ENCODE measurements around the gene RGCC. TPM values are rescaled to one million over a fixed set of nuclear protein-coding genes. Genes with fewer than 3 reads are reported as not detected.
A peak's percentile ranks its signal among the peaks of the same experiment; 100 is the strongest.
"Not testable (repeated sequence)": the region's sequence is repeated elsewhere in the genome, so short reads cannot be mapped to it uniquely, and the experiment has no call there.

The RGCC gene
- polyA plus RNA-seq, 4 donors, result 2.2 to 10.8 (median 7.2) TPM

DNA sequence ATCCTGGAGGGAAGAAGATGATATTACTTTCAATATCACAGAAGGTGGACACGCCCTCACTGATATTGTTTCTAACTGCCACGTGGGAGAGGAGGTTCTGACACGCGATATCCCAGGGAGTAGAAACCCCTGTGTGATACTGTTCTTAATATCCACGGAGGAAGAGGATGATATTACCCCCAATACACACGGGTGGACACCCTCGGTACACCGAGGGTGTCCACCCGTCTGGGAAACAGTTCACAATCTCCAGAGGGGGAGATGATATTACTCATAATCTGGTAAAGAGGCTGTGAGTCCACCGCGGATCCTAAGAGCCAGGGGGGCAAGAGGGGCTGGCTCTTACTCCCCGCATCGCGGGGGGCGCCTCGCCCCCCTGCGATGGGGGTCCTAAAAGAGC lies 29.7 kb upstream of the RGCC start:
- Histone ChIP-seq H3K27ac (ENCODE audit: low read depth in 1 of 3, low read length in 2 of 3) (no peak overlapping the region), H3K27me3 (ENCODE audit: control insufficient read depth in 3 of 3, insufficient read depth in 3 of 3, low read length in 3 of 3) (peaks cover 0 to 11% (median 4%) of the 10 kb centered on the region in 3 donors), H3K4me1 (ENCODE audit: control insufficient read depth in 3 of 3, insufficient read depth in 2 of 3, low read depth in 1 of 3, low read length in 2 of 3) (no peaks in the 10 kb centered on the region), H3K36me3 (ENCODE audit: control insufficient read depth in 3 of 3, insufficient read depth in 2 of 3, low read depth in 1 of 3, low read length in 3 of 3) (no peaks in the 10 kb centered on the region), H3K4me3 (ENCODE audit: low read depth in 1 of 3, low read length in 3 of 3) (no peak overlapping the region), H3K9me3 (ENCODE audit: control insufficient read depth in 2 of 2, insufficient read depth in 1 of 2, low read depth in 1 of 2, low read length in 1 of 2) (peaks cover 0 to 11% of the 10 kb centered on the region in 2 donors)
- 31 to 53% (median 53%) methylated on average over 12 to 17 of the region's 17 CpGs for WGBS, 3 donors
- FAIRE-seq, result no peak
- no peak for DNase-seq

DNA sequence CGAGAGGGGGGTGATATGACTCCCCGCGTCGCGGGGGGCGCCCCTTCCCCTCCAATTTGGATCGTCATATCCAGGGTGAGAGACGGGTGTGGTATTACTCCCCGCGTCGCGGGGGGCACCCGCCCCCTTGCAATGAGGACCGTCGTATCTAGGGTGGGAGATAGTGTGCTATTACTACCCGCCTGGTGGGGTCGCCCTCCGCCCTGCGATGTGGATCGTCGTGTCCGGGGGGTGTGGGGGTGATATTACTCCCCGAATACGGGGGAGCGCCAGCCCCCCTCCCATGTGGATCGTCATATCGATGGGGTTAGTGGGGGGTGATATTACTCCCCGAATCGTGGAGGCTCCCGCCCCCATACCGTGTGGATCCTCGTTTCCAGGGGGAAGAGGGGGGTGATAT lies 29.2 kb upstream of the RGCC start:
- Histone ChIP-seq H3K4me3 (ENCODE audit: low read depth in 1 of 3, low read length in 3 of 3) (no peak overlapping the region), H3K9me3 (ENCODE audit: control insufficient read depth in 2 of 2, insufficient read depth in 1 of 2, low read depth in 1 of 2, low read length in 1 of 2) (peaks cover 0 to 11% of the 10 kb centered on the region in 2 donors), H3K27ac (ENCODE audit: low read depth in 1 of 3, low read length in 2 of 3) (no peak overlapping the region), H3K36me3 (ENCODE audit: control insufficient read depth in 3 of 3, insufficient read depth in 2 of 3, low read depth in 1 of 3, low read length in 3 of 3) (no peaks in the 10 kb centered on the region), H3K27me3 (ENCODE audit: control insufficient read depth in 3 of 3, insufficient read depth in 3 of 3, low read length in 3 of 3) (peaks cover 0 to 11% (median 4%) of the 10 kb centered on the region in 3 donors), H3K4me1 (ENCODE audit: control insufficient read depth in 3 of 3, insufficient read depth in 2 of 3, low read depth in 1 of 3, low read length in 2 of 3) (no peaks in the 10 kb centered on the region)
- FAIRE-seq (no peak), DNase-seq (no peak)
- WGBS, 3 donors, result 14 to 41% (median 36%) methylated on average over 32 of the region's 32 CpGs

DNA sequence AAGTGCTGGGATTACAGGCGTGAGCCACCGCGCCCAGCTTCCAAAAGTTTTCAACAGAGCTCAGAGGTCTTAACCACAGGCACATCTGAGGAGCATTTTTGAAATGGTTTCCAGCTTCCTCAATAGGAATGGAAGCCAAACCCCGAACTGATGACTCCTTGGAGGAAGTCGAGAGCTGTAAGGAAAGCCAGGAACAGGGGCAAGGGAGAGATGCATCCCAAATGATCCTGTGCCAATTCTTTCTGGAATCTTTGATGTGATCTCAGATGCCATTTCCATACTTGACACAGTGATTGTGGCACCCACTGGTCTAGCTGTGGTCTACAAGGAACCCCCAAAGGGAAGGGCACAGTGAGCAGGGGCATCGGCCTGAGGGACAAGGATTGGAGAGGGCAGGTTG lies 23.3 kb upstream of the RGCC start:
- H3K27me3 ChIP-seq (ENCODE audit: control insufficient read depth in 3 of 3, insufficient read depth in 3 of 3, low read length in 3 of 3); H3K4me3 ChIP-seq (ENCODE audit: low read depth in 1 of 3, low read length in 3 of 3); DNase-seq; H3K9me3 ChIP-seq (ENCODE audit: control insufficient read depth in 2 of 2, insufficient read depth in 1 of 2, low read depth in 1 of 2, low read length in 1 of 2); H3K27ac ChIP-seq (ENCODE audit: low read depth in 1 of 3, low read length in 2 of 3); FAIRE-seq; H3K4me1 ChIP-seq (ENCODE audit: control insufficient read depth in 3 of 3, insufficient read depth in 2 of 3, low read depth in 1 of 3, low read length in 2 of 3); H3K36me3 ChIP-seq (ENCODE audit: control insufficient read depth in 3 of 3, insufficient read depth in 2 of 3, low read depth in 1 of 3, low read length in 3 of 3): not testable (repeated sequence)
- 84 to 87% (median 87%) methylated on average over 4 to 6 of the region's 6 CpGs for WGBS, 3 donors

DNA sequence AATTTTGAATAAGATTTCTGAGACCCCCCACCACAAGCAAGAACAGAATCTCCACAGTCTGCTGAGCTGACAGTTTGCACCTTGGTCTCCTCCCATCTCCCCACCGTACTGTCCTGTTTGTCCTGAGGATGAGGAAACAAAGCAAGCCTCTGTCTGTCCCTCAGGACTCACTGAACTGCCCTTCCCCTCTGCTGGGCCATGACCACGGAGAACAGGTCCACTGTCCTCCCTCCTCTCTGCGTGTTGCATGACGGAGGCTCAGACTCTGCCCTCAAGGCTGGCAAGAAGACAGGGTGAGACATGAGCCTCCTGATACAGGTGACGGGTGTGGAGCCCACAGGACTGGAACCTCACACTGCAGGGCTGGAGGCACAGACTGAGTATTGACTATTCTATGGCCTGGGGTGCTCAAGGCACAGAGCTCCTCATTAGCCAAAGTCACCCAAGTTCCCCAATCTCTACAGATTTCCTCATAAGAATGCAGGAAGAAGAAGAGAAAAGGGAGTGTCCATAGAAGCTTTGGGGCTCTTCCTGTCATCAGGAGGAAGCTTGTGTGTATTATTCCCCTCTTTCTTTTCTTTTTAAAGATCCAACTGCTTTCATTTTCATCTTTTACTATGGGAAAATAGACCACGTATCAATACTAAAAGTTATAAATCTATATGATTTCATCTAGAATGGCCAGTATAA lies 22.4 kb upstream of the RGCC start:
- Histone ChIP-seq H3K27ac (ENCODE audit: low read depth in 1 of 3, low read length in 2 of 3) (no peak overlapping the region), H3K4me1 (ENCODE audit: control insufficient read depth in 3 of 3, insufficient read depth in 2 of 3, low read depth in 1 of 3, low read length in 2 of 3) (no peaks in the 10 kb centered on the region), H3K9me3 (ENCODE audit: control insufficient read depth in 2 of 2, insufficient read depth in 1 of 2, low read depth in 1 of 2, low read length in 1 of 2) (no peaks in the 10 kb centered on the region), H3K36me3 (ENCODE audit: control insufficient read depth in 3 of 3, insufficient read depth in 2 of 3, low read depth in 1 of 3, low read length in 3 of 3) (no peaks in the 10 kb centered on the region), H3K4me3 (ENCODE audit: low read depth in 1 of 3, low read length in 3 of 3) (no peak overlapping the region), H3K27me3 (ENCODE audit: control insufficient read depth in 3 of 3, insufficient read depth in 3 of 3, low read length in 3 of 3) (no peaks in the 10 kb centered on the region)
- no peak for FAIRE-seq
- WGBS, 3 donors, result 60 to 72% (median 66%) methylated on average over 6 of the region's 6 CpGs
- no peak for DNase-seq

DNA sequence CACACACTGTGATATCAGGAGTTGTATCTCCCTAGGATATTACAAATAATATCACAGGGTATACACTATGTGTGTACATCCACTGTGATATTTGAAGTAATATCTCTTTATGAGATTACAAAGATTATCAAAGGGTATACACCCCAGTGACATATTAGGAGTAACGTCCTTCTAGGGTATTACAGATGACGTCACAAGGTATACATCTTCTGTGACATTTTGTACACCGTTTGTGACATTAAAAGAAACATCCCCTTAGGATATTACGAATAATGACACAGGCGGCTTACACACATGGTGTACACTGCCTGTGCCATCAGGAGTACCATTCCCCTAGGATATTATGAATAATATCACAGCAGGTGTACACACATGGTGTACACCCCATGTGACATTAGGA lies 13.4 kb upstream of the RGCC start:
- no peak overlapping the region for H3K27ac ChIP-seq (ENCODE audit: low read depth in 1 of 3, low read length in 2 of 3)
- no peaks in the 10 kb centered on the region for H3K9me3 ChIP-seq (ENCODE audit: control insufficient read depth in 2 of 2, insufficient read depth in 1 of 2, low read depth in 1 of 2, low read length in 1 of 2)
- H3K27me3 ChIP-seq (ENCODE audit: control insufficient read depth in 3 of 3, insufficient read depth in 3 of 3, low read length in 3 of 3), result no peaks in the 10 kb centered on the region
- no peak for DNase-seq
- H3K4me3 ChIP-seq (ENCODE audit: low read depth in 1 of 3, low read length in 3 of 3), result no peak overlapping the region
- 83 to 90% (median 87%) methylated on average over 5 of the region's 5 CpGs for WGBS, 3 donors
- FAIRE-seq, result no peak
- H3K4me1 ChIP-seq (ENCODE audit: control insufficient read depth in 3 of 3, insufficient read depth in 2 of 3, low read depth in 1 of 3, low read length in 2 of 3), result no peaks in the 10 kb centered on the region
- H3K36me3 ChIP-seq (ENCODE audit: control insufficient read depth in 3 of 3, insufficient read depth in 2 of 3, low read depth in 1 of 3, low read length in 3 of 3), result no peaks in the 10 kb centered on the region

DNA sequence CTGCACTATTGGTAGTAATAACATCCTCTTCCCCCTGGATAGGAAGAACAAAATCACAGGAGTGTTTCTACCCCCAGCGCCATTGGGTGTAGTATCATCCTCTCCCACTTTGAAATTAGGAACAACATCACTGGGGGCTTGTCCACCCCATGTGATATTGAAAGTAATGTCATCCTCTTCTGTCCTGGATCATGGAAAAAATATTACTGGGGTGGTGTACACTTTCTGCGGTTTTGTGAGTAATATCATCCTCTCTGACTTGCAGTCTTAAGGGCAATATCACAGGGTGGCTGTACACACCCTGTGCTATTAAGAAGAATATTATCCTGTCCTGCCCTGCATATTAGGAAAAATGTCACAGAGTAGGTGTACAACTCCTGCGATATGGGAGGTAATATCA lies 4.9 kb upstream of the RGCC start:
- Histone ChIP-seq H3K27ac (ENCODE audit: low read depth in 1 of 3, low read length in 2 of 3) (no peak overlapping the region), H3K36me3 (ENCODE audit: control insufficient read depth in 3 of 3, insufficient read depth in 2 of 3, low read depth in 1 of 3, low read length in 3 of 3) (no peaks in the 10 kb centered on the region), H3K4me3 (ENCODE audit: low read depth in 1 of 3, low read length in 3 of 3) (no peak overlapping the region), H3K4me1 (ENCODE audit: control insufficient read depth in 3 of 3, insufficient read depth in 2 of 3, low read depth in 1 of 3, low read length in 2 of 3) (peaks cover 0 to 3% (median 0%) of the 10 kb centered on the region in 3 donors), H3K9me3 (ENCODE audit: control insufficient read depth in 2 of 2, insufficient read depth in 1 of 2, low read depth in 1 of 2, low read length in 1 of 2) (no peaks in the 10 kb centered on the region), H3K27me3 (ENCODE audit: control insufficient read depth in 3 of 3, insufficient read depth in 3 of 3, low read length in 3 of 3) (peaks cover 0 to 19% (median 4%) of the 10 kb centered on the region in 3 donors)
- DNase-seq (no peak), FAIRE-seq (no peak)
- 72 to 86% (median 77%) methylated on average over 3 of the region's 3 CpGs for WGBS, 3 donors

DNA sequence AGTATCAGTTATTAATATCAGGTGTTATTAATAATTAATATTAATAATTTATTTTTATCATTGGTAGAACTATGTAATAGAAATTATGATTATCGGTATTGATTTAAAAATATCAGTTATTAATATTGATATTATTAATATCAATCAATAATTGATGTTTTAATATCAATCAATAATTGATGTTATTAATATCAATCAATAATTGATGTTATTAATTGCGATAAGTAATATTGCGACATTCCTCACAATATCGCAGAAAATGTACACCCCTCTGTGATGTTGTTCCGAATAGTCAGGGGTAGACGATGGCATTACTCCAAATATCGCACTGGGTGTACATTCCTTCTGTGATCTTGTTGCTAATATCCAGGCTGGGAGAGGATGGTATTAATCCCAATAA lies 3.7 kb upstream of the RGCC start:
- peak; percentile 41 for FAIRE-seq
- H3K36me3 ChIP-seq (ENCODE audit: control insufficient read depth in 3 of 3, insufficient read depth in 2 of 3, low read depth in 1 of 3, low read length in 3 of 3), result no peaks in the 10 kb centered on the region
- H3K27me3 ChIP-seq (ENCODE audit: control insufficient read depth in 3 of 3, insufficient read depth in 3 of 3, low read length in 3 of 3), result peaks cover 0 to 30% (median 4%) of the 10 kb centered on the region in 3 donors
- no peak overlapping the region for H3K27ac ChIP-seq (ENCODE audit: low read depth in 1 of 3, low read length in 2 of 3)
- H3K9me3 ChIP-seq (ENCODE audit: control insufficient read depth in 2 of 2, insufficient read depth in 1 of 2, low read depth in 1 of 2, low read length in 1 of 2), result no peaks in the 10 kb centered on the region
- peaks cover 0 to 6% (median under 1%) of the 10 kb centered on the region in 3 donors for H3K4me1 ChIP-seq (ENCODE audit: control insufficient read depth in 3 of 3, insufficient read depth in 2 of 3, low read depth in 1 of 3, low read length in 2 of 3)
- WGBS, 3 donors, result 92 to 95% (median 93%) methylated on average over 7 of the region's 7 CpGs
- no peak overlapping the region for H3K4me3 ChIP-seq (ENCODE audit: low read depth in 1 of 3, low read length in 3 of 3)
- DNase-seq, result no peak

DNA sequence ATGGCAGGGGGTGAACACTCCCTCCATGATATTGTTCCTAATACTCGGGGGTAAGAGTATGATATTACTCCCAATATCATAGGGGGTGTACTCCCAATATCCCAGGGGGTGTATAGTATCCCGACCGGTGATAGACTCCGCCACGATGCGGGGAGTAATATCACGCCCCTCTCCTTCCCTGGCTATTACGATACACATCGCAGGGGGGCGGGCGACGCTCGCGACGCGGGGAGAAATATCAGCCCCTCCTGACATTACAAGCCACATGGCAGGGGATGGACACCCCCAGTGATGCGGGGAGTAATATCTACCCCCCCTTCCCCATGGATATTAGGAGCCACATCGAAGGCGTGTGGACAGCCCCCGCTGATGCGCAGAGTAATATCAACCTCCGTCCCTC lies 3.2 kb upstream of the RGCC start:
- WGBS, 3 donors, result 95% methylated on average over 22 of the region's 22 CpGs
- H3K9me3 ChIP-seq (ENCODE audit: control insufficient read depth in 2 of 2, insufficient read depth in 1 of 2, low read depth in 1 of 2, low read length in 1 of 2), result no peaks in the 10 kb centered on the region
- no peak overlapping the region for H3K27ac ChIP-seq (ENCODE audit: low read depth in 1 of 3, low read length in 2 of 3)
- FAIRE-seq (no peak), DNase-seq (no peak)
- peaks cover 0 to 8% (median 2%) of the 10 kb centered on the region in 3 donors for H3K4me1 ChIP-seq (ENCODE audit: control insufficient read depth in 3 of 3, insufficient read depth in 2 of 3, low read depth in 1 of 3, low read length in 2 of 3)
- no peak overlapping the region for H3K4me3 ChIP-seq (ENCODE audit: low read depth in 1 of 3, low read length in 3 of 3)
- H3K36me3 ChIP-seq (ENCODE audit: control insufficient read depth in 3 of 3, insufficient read depth in 2 of 3, low read depth in 1 of 3, low read length in 3 of 3), result no peaks in the 10 kb centered on the region
- peaks cover 0 to 34% (median 4%) of the 10 kb centered on the region in 3 donors for H3K27me3 ChIP-seq (ENCODE audit: control insufficient read depth in 3 of 3, insufficient read depth in 3 of 3, low read length in 3 of 3)

All from small intestine (tissue), 7 donors.